Stimulated activated CD8-positive, alpha-beta memory T cell treated with anti-CD3 and anti-CD28 coated beads, Interleukin-4, amount 100 ng/mL, for 48 hours (primary cell): Measurements from ENCODE around the gene U2AF2.

Experiments used
- DNase-seq: peaks from one replicate; pipeline ENCODE4 v3.0.0-alpha.2; 2020

The U2AF2 gene

DNA sequence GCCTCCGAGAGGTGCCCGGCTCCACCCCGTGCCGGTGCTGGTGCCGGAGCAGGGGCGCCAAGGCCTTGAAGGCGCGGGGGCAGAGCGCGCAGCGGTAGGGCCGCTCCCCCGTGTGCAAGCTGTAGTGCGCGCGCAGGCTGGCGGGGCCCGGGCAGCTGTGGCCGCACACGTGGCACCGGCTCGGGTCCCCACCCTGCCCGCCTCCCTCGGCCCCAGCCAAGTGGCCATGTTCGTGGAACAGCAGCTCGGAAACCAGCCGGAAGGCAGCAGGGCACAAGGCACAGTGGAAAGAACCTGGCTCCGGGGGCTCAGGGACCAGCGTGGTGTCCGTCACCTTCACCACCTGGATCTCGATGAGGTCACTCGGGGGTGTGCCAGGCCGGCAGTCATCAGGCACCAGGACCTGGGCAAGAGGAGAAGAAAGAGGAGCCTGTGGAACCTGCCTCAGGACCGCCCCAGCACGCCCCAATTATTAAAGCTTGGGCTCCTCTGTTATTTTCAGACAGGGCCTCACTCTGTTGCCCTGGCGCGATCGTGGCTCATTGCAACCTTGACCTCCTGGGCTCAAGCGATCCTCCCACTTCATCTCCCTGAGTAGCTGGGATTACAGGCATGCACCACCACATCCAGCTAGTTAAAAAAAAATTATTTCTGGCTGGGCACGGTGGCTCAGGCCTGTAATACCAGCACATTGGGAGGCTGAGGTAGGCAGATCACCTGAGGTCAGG, 32.4 kb upstream of the U2AF2 start:
- no peak for DNase-seq

DNA sequence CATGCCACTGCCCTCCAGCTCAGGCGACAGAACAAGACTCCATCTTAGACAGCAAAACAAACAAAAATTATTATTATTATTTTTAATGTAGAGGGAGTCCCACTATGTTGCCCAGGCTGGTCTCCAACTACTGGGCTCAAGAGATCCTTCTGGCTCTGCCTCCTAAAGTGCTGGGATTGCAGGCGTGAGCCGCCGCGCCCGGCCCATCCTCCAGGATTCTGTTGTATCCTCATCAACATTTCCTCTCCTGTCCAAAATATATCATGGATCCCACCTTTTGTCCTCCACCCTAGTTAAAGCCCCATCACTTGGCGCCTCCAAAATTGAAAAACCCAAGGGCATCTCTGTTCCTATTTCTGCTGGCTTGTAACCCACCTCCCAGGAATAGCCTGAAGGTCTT, 31.7 kb upstream of the U2AF2 start:
- DNase-seq = no peak

DNA sequence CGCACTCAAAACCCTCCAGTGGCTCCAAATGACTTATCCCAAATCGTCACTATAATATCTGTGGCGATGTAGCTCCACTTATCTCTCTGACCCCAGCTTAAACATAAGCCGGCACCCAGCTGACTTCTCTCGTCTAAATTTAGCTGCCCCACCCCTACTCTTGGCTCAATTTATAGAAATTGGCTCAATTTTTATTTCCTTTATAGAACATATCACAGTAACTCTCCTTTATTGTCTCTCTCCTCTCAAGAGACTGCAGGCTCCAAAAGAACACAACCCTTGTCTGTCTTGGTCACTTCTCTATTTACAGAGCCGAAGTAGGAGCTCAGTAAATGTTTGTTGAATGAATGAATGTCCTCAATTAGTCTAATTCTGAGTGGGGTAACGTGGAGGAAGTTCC, 31.3 kb upstream of the U2AF2 start:
- DNase-seq = no peak

DNA sequence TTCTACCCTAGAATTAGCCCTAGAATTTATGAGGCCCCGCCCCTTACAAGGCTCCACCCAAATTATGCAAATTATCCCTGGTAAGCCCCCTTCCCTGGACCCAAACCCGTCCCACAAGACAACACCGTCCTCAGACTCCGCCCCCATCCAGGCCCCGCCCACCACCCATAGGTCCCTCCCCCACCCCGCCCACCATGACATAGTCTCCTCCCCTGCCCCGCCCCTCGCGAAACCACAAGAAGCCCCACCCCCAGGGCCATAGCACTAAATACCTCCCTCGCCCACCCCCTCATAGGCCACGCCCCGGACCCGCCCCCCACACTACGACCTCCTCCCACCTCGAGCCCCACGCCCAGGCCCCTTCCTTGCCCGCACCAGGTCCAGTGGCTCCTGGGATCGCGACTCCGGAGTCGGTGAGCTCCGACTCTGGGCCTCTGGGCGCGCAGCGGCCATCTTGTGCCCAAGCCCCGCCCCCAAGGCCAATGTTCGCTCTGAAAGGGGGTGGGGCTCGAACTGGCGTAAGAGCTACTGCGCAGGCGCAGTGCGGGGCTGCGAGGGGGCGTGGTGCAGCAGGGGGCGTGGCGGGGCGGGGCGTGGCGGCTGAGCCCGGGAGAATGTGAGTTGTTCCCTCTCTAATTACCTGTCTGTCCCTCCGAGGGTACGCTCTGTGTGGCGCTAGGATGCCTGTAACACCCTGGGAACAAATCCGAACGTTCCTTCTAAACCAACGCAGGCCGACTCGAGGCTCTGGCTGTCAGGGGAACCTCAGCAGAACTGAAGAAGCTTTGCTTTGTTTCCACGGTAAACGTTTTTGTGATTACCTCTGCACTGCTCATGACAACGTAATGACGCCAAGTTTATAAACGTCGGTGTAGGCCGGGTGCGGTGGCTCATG, 30.5 kb upstream of the U2AF2 start, which contains the start of gene ZNF784:
TSS of gene ZNF784 (minus strand) at position 458 of the 895 bp plus-strand sequence. CDS start at position 453, 5 bp downstream.
- DNase-seq = peak; percentile 96

DNA sequence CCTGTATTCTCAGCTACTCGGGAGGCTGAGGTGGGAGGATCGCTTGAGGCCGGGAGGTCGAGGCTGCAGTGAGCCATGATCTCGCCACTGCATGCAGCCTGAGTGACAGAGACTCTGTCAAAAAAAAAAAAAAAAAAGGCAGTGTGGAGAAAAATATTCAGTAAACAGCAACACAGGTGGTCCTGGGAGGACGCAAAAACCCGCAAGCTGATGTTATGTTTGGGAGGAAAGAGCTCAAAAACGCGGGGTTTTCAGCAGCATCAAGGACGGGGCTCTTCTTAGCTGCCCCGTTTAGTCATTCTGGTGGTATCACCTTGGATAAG, 29.9 kb upstream of the U2AF2 start:
- no peak for DNase-seq

DNA sequence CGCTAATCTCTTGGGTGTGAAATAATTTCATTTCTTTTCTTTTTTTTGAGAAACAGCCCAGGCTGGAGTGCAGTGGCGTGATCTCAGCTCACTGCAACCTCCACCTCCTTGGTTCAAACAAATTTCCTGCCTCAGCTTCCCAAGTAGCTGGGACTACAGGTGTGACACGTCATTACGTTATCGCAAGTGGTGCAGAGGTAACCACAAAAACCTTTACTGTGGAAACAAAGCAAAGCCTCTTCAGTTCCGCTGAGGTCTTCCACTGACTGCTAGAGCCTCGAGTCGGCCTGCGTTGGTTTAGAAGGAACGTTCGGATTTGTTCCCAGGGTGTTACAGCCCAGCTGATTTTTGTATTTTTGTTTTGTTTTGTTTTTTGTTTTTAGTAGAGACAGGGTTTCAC, 28.5 kb upstream of the U2AF2 start:
- DNase-seq = peak; percentile 61

DNA sequence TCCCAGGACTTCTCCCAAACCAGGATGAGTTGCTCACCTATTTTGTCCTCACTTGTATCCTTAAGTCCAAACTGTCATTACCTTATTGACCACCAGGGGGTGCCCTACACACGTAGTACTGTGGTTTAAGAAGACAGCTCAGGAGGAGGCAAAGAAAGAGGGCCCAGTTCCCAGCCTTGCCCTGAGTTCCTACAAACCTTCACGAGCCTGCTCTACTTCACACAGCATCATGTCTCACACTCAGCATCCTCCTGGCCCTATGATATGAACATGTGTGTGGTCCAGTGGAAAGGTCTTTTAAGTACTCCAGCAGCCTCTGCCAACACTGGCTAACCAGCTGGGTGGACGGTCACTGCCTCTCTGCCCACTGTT, 22.4 kb upstream of the U2AF2 start:
- DNase-seq = peak; percentile 94

DNA sequence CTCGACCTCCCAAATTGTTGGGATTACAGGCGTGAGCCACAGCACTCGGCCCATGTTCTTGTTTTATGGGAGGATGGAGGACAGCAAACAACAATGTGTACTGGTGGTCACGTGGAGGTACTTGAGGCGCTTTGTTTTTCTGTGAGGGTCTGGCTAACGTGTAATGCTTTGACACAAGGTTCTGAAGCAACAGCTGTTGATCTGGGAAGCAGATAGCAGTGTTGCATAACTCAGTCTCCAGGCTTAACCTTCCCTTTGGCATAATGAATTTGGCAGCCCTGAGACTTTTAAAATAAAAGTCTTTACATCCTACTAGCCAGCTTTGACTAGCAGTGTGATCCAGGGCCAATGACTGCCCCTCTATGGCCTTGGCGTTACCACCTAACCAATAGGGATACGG, 21.0 kb upstream of the U2AF2 start:
- no peak for DNase-seq

DNA sequence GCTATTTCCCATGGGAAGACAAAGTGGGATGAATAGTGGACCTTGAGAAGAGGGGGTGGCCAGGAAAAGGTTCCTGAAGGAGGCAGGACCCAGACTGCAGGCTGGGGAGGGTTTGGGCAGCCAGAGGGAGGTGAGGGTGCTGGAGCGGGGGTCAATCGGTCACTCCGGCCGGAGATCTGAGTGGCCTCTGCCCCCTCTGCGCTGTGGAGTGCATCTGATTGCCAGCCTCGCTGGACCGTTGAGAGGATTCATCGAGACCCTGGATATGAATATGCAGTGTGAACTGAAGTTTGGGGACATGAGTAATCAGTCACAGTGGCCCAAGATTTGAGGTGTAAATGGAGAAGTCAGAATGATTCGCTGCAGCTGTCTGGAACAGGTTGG, 19.5 kb upstream of the U2AF2 start:
- DNase-seq = no peak

DNA sequence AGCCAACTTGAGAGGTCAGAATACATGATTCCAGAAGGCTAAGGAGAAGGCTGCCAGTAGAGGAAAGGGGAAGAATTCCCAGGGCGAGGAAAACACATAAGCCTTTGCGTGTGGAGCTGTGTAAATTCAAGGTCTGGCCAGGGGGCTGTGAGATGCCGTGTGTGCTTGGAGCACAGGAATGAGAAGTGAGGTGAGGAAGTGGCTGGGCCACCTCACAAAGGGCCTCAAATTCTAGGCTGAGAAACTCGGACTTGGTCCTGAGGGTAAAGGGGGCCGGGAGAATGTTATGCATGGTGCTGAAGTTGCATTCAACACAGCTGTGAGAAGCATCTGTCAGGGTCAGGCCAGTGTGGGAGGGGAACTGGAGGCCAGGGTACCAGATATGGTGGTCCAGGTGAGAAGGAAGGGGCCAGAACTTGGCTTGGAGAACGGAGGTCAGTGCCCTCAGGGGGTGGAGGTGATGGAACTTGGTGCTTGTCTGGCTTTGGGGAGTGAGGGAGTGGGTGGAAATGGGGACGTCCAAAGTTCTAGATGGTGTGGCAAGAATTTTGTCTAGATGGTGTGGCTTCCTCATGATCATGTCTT, 18.9 kb upstream of the U2AF2 start:
- no peak for DNase-seq

DNA sequence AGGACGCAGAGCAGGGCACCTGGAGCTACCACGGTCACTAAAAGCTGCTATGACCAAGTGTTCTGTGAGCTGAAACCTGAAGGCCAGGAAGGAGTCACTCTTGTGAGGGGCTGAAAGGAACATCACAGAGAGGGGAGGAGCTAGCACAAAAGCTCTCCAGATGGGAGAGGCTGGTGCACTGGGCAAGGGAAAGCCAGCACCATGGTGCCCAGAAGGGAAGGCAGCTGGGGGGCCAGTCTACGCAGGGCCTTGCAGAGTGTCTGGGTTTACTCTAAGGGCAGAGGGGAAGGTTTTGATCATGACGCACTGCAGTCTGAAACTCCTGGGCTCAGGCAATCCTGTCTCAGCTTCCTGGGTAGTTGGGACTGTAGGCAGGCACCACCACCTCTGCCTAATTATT, 18.1 kb upstream of the U2AF2 start:
- no peak for DNase-seq

DNA sequence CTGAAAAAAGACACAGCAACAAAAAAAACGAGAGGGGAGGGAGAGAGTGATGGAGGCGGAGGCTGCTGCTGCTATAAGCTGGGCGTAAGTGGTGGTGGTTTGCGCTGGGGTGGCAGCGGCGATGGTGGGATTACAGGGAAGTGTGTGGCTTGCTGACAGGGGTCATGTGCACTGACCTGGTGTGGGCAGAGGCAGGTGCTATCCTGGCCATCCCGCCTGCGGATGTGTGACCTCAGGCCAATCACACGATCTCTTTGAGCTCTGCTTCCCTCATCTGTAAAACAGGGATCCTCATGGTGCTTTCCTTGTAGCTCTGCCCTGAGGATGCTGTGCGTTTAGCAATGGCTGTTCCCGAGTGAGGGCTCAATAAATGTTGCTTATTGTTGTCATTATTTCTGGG, 17.3 kb upstream of the U2AF2 start:
- no peak for DNase-seq

DNA sequence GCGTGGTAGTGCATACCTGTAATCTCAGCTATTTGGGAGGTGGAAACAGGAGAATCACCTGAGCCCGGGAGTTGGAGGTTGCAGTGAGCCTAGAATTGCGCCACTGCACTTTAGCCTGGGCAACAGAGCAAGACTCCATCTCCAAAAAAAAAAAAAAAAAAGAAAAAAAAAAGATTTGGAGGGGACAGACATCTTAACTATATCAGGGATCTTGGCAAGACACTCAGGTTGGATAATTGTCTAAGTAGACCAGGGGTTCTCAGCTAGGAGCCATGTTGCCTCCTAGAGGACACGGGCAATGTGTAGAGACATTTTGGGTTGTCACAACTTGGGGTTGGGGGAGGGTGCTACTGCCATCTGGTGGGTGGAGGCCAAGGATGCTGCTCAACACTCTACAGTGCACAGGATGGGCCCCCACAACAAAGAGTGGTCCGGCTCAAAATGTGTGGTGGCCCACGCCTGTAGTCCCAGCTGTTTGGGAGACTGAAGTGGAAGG, 15.9 kb upstream of the U2AF2 start:
- DNase-seq = peak; percentile 80

DNA sequence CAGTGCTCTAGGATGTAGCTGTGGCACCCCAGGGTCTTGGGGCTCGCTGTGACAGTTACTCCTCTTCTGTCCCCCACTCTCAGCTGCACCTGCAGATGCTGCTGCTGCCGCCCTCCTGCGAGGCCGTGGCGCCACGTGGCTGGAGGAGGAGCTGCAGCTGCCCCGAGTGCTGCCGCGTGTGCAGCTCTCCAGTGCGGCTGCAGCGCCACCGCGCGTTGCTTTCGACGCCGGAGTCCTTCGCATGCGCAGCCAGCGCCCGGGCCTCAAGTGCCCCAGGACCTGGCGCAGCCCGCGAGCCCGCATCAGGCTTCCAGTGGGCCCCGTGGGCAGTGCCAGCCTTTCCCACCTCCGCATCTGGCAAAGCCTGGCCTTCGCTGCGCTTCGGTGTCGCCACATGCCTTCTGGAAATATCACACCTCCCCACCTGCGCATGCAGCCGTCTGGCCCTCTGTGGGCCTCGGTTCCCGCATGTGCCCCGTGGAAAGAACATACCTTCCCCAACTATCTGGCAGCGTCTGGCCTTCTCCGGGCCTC, 14.7 kb upstream of the U2AF2 start:
- DNase-seq = peak; percentile 80

DNA sequence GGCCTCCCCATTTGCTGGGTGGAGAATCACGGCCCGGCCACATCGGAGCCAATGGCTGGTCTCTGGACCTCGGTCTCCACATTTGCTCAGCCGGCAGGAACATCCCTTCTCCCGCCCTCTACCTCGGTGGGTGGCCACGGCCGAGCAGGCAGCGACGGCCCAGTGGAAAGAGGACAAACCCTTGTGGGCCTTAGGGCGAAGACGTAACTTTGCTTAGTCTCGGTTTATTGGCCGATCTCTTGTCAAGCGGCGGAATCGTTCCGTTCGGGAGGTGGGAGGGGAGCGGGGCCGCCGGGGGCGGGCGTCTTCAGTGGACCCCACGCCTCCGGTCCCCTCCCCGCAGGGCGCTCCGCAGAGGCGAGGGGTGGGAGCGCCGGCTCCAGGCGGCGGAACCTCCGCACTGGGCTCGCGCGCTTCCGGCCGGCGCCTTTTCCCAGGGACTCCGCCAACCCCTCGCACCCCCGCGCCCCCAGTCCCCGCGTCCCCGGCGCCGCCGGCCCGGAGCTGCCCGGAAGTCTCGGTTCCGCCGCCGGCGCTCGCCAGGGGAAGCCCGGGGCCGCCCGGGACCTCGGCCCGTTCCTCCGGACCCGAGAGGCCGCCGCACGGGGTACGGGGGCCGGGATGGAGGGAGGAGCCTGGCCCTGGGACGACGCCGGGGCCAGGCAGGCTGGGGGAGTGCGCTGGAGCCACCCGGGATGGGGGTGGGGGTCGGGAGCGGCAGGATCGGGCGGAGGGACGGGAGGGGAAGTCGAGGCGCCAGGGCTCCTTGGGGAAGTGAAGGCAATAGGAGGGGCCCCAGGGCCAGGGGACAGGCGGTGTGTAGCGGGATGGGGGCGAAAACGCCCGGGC, 14.0 kb upstream of the U2AF2 start, which contains the start of gene ZNF580:
TSS of gene ZNF580 (plus strand) at position 426 of the 849 bp plus-strand sequence. CDS start 1,507 bp downstream, outside the sequence.
- peak; percentile 79 for DNase-seq

DNA sequence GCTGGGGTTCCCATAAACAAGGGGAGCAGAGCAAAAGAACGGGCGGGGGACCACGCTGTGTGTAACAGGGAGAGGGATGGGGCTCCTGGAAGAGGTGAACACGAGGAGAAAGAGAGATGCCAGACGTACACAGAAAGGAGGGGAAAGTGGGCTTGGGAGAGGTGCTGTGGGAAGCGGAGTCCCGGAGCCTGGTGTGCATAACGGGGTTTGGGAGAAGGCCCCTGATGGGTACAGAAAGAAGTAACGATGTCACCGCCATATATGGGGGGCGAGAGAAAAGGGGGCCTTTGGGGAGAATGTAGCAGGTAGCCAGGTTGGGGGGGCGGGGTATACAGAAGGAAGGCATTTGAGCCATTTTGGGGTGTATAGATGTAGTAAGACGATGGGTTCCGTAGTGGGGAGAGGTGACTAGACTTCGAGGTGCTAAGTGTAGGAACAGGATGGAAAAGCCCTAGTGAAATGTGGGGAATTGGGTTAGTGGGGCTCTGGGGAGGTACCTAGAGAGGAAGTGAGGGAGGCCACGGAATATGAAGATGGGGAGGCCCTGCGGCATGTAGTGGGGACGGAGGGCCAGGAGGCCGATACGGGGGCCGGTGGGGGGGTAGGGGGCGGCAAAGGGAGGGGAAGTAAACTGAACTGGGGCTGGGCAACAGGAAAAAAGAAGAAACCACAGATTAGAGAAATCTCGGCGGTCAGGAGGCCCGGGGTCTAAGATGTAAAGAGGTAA, 13.2 kb upstream of the U2AF2 start:
- peak; percentile 65 for DNase-seq

DNA sequence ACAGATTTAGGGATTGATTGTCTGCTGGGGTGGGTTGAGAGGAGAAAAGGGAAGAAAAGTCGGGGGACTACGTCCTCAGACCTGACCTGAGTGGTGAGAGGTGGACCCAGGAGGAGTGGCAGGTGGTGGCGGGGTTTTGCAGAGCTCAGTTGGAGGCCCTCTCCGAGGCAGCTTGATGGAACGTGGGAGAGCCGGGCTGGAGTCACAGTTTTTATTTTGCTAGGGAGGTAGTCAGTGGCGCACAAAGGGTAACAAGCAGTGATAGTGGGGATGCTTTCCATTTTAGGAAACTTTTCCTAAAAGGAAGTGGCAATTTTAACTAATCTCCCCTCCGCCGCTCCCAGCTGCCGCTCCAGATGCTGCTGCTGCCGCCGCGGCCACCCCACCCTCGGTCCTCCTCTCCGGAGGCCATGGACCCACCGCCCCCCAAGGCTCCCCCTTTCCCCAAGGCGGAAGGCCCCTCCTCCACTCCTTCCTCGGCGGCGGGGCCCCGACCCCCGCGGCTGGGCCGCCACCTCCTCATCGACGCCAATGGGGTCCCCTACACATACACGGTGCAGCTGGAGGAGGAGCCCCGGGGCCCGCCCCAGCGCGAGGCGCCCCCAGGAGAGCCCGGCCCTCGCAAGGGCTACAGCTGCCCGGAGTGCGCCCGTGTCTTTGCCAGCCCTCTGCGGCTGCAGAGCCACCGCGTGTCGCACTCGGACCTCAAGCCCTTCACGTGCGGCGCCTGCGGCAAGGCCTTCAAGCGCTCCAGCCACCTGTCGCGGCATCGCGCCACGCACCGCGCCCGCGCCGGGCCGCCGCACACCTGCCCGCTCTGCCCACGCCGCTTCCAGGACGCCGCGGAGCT, 12.5 kb upstream of the U2AF2 start:
- DNase-seq = peak; percentile 60

DNA sequence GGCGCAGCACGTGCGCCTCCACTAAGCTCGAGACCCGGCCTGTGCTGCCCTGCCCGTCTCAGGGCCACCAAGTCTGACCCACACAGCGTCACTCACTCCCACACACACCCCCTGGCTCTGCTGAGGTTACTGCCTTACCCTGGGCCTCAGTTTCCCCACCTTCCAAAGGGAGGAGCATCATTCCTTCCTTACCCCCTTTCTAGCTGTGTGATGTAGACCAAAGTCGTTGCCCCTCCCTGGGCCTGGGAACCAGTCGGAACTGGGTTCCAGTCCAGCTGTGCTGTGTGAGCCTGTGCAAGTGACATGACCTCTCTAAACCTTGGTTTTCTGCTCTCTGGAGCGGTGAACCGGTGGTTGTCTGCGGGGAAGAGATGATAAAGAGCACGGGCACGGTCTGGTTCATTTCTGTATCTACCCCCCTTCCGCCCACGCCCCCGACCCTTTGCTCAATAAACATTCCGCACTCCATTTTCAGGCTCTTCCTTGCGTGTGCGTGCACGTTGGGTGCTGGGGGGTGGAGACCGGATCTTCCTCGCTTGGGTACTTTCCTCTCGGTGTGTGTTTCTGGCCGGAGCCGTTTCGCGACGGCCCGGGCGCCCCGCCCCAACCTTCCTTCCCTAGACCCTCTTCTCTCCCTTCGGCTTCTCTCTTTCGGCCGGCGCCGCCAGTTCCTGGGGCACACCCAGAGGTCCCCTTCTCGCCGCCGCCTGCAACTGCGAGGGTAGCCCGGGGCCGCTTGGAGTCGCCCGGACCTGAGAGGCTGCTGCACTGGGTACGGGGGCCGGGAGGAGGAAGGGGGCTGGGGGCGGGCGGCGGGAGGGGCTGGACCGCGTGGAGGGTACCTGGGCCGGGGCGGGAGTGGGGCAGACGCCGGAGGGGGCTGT, 11.6 kb upstream of the U2AF2 start, which contains the start of gene ZNF581:
TSS of gene ZNF581 (plus strand) at position 647 of the 884 bp plus-strand sequence. CDS start 923 bp downstream, outside the sequence.
- DNase-seq = peak; percentile 88

DNA sequence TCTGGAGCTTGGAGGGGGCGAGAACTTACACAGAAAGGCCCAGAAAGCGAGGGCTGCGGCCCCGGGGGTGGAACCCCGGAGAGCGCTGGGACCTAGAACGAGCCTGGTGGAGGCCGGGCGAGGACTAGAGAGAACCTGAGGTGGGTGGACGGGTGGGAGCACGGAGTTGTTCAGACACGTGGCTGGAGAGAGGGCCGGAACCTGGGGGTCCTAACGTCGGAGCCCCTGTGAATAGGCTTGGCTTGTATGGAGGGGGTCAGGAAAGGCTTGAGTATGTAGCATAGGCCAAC, 11.0 kb upstream of the U2AF2 start:
- DNase-seq = no peak
